A549 (cell line): ENCODE data around the gene KSR2. TPM values are rescaled to one million over a fixed set of nuclear protein-coding genes. Genes with fewer than 3 reads are reported as not detected.
A peak's percentile ranks its signal among the peaks of the same experiment; 100 is the strongest.

Experiments
- ATAC-seq, 2 experiments: fragments of 200-7000 bp in 1 of 2; fragments of >200 bp in 1 of 2; cut with Nextera tagmentation in 1 of 2; cut with Tn5 transposase in 1 of 2; 3 replicates each; pipeline versions ENCODE4 v1.8.0 to v1.9.1; 2018 to 2020; ENCODE audit warnings: mild to moderate bottlenecking in 1 of 2, moderate library complexity in 1 of 2
- CTCF ChIA-PET: fragments of 300-600 bp; sonication (Branson Sonifier 250); formaldehyde crosslinking; extraction: SDS; loops from one replicate; lab custom pipeline; 2021; ENCODE audit warnings: antibody characterized with exemption, inconsistent platforms; lab: Yijun Ruan, JAX
- POLR2A ChIA-PET: fragments of 350-600 bp; formaldehyde crosslinking; extraction: SDS; loops from one replicate; lab custom pipeline; 2021; ENCODE audit warnings: antibody characterized with exemption, inconsistent platforms; lab: Yijun Ruan, JAX
- DNase-seq, 2 experiments: peaks; one replicate each; pipeline versions ENCODE4 v3.0.0 to v3.0.0-alpha.2; 2011 to 2016; ENCODE audit warnings: low read depth in 1 of 2, low spot score in 1 of 2
- FAIRE-seq: peaks from 2 replicates; lab custom pipeline; 2011; peaks lifted over from hg19 to GRCh38; lab: Jason Lieb, UNC
- H3K27ac ChIP-seq, 2 experiments: fragments of >200 bp; sonication (Bioruptor Twin); formaldehyde crosslinking; 3 replicates each; pipeline ENCODE4 v1.5.1; 2016 to 2017
- H3K4me1 ChIP-seq: fragments of >200 bp; sonication (Bioruptor Twin); formaldehyde crosslinking; 3 replicates; pipeline ENCODE4 v1.6.1; 2016
- H3K4me2 ChIP-seq: fragments of >200 bp; sonication (Bioruptor Twin); formaldehyde crosslinking; 3 replicates; pipeline ENCODE4 v1.6.1; 2016
- H3K4me3 ChIP-seq: fragments of >200 bp; sonication (Bioruptor Twin); formaldehyde crosslinking; 3 replicates; pipeline ENCODE4 v1.5.1; 2016
- H3K9me3 ChIP-seq: fragments of >200 bp; sonication (Bioruptor Twin); formaldehyde crosslinking; 3 replicates; pipeline ENCODE4 v1.6.1; 2016
- ATOH8 ChIP-seq: fragments of 250-450 bp; sonication (Bioruptor Pico); IDR thresholded peaks from 2 replicates; pipeline ENCODE4 v1.5.0; 2020; ENCODE audit warnings: low read depth, mild to moderate bottlenecking, moderate library complexity
- BHLHE40 ChIP-seq: IDR thresholded peaks from 2 replicates; pipeline ENCODE4 v1.6.1; 2012; ENCODE audit warnings: low read depth, low read length, inconsistent platforms
- CBX8 ChIP-seq: fragments of 200-600 bp; sonication (generic); IDR thresholded peaks from 2 replicates; pipeline ENCODE4 v1.6.1; 2016
- CEBPB ChIP-seq, 2 experiments: fragments of >200 bp in 1 of 2; sonication (Bioruptor Twin) in 1 of 2; formaldehyde crosslinking in 1 of 2; IDR thresholded peaks; 2 replicates each; pipeline ENCODE4 v1.6.1; 2012 to 2016
- CHD4 ChIP-seq: fragments of 200-600 bp; sonication (generic); IDR thresholded peaks from 2 replicates; pipeline ENCODE4 v1.6.1; 2016; ENCODE audit warnings: antibody characterized with exemption, mild to moderate bottlenecking, borderline replicate concordance
- EHF ChIP-seq: fragments of 250-450 bp; sonication (Bioruptor Pico); IDR thresholded peaks from 2 replicates; pipeline ENCODE4 v1.5.0; 2020; ENCODE audit warnings: mild to moderate bottlenecking
- EHMT2 ChIP-seq: fragments of 200-600 bp; sonication (generic); IDR thresholded peaks from 2 replicates; pipeline ENCODE4 v1.6.1; 2016; ENCODE audit warnings: antibody characterized with exemption, low read depth, mild to moderate bottlenecking, moderate library complexity
- EP300 ChIP-seq, 2 experiments: fragments of >200 bp; sonication (Bioruptor Twin); formaldehyde crosslinking; IDR thresholded peaks; 2 replicates in 1 of 2; 3 replicates in 1 of 2; pipeline ENCODE4 v1.6.1; 2016 to 2017
- FOSL2 ChIP-seq, 2 experiments: fragments of 450-650 bp in 1 of 2; fragments of >200 bp in 1 of 2; sonication (Bioruptor Twin) in 1 of 2; formaldehyde crosslinking; IDR thresholded peaks; 2 replicates each; pipeline versions ENCODE4 v1.5.0 to v1.6.1; 2016 to 2020; ENCODE audit warnings: mild to moderate bottlenecking in 1 of 2, moderate library complexity in 1 of 2
- HMGXB4 ChIP-seq: fragments of 250-450 bp; sonication (Bioruptor Pico); IDR thresholded peaks from 2 replicates; pipeline ENCODE4 v1.5.0; 2021; ENCODE audit warnings: mild to moderate bottlenecking, moderate library complexity, borderline replicate concordance
- HOXA7 ChIP-seq: fragments of 250-450 bp; sonication (Bioruptor Pico); IDR thresholded peaks from 2 replicates; pipeline ENCODE4 v1.5.0; 2020; ENCODE audit warnings: mild to moderate bottlenecking, moderate library complexity
- HOXB13 ChIP-seq: fragments of 250-450 bp; sonication (Bioruptor Pico); IDR thresholded peaks from 2 replicates; pipeline ENCODE4 v1.5.0; 2020; ENCODE audit warnings: low read depth, mild to moderate bottlenecking, moderate library complexity
- HOXB5 ChIP-seq: fragments of 250-450 bp; sonication (Bioruptor Pico); IDR thresholded peaks from 2 replicates; pipeline ENCODE4 v1.5.0; 2020; ENCODE audit warnings: mild to moderate bottlenecking, moderate library complexity
- JUN ChIP-seq, 2 experiments: fragments of >200 bp; sonication (Bioruptor Twin); formaldehyde crosslinking; IDR thresholded peaks; 2 replicates in 1 of 2; 3 replicates in 1 of 2; pipeline ENCODE4 v1.6.1; 2016 to 2017
- KDM5A ChIP-seq: fragments of 200-600 bp; sonication (generic); IDR thresholded peaks from 2 replicates; pipeline ENCODE4 v1.6.1; 2016; ENCODE audit warnings: antibody characterized with exemption, mild to moderate bottlenecking
- MAFK ChIP-seq: fragments of 450-650 bp; IDR thresholded peaks from 2 replicates; pipeline ENCODE4 v1.6.1; 2014; ENCODE audit not compliant: partially characterized antibody
- MAZ ChIP-seq: fragments of 150-350 bp; IDR thresholded peaks from 2 replicates; pipeline ENCODE4 v1.6.1; 2014; ENCODE audit warnings: antibody characterized with exemption, low read depth, low read length, borderline replicate concordance
- NR3C1 ChIP-seq: fragments of >200 bp; sonication (Bioruptor Twin); formaldehyde crosslinking; IDR thresholded peaks from 3 replicates; pipeline ENCODE4 v1.6.1; 2017
- PBX3 ChIP-seq: IDR thresholded peaks from 2 replicates; pipeline ENCODE4 v1.6.1; 2012
- PHF8 ChIP-seq: fragments of 200-600 bp; sonication (generic); IDR thresholded peaks from 2 replicates; pipeline ENCODE4 v1.6.1; 2016; ENCODE audit warnings: low read depth, mild to moderate bottlenecking, antibody characterized with exemption, moderate library complexity, borderline replicate concordance
- RCOR1 ChIP-seq: fragments of 150-350 bp; IDR thresholded peaks from 2 replicates; pipeline ENCODE4 v1.6.1; 2014; ENCODE audit warnings: antibody characterized with exemption, low read length, low read depth
- REST ChIP-seq: fragments of 200-600 bp; sonication (generic); IDR thresholded peaks from 2 replicates; pipeline ENCODE4 v1.6.1; 2016; ENCODE audit warnings: antibody characterized with exemption, mild to moderate bottlenecking, moderate library complexity
- SMC3 ChIP-seq: fragments of >200 bp; sonication (Bioruptor Twin); formaldehyde crosslinking; IDR thresholded peaks from 3 replicates; pipeline ENCODE4 v1.6.1; 2018; ENCODE audit warnings: inconsistent platforms
- TP53 ChIP-seq: fragments of 250-450 bp; sonication (Bioruptor Pico); IDR thresholded peaks from 2 replicates; pipeline ENCODE4 v1.5.0; 2021; ENCODE audit warnings: mild to moderate bottlenecking, moderate library complexity
- USF2 ChIP-seq: fragments of 450-650 bp; IDR thresholded peaks from 2 replicates; pipeline ENCODE4 v1.6.1; 2014; ENCODE audit warnings: antibody characterized with exemption
- WGBS: methylation state at CpG from one replicate; pipeline ENCODE4 v1.1.6; 2017; ENCODE audit errors: missing lambda C conversion rate; 5-methylcytosine and 5-hydroxymethylcytosine counted together
- polyA plus RNA-seq, 4 experiments: library from polyadenylated mRNA; depleted of rRNA in 3 of 4; stranded (reverse); fragments of >200 nt; fragmentation: RNase III in 1 of 4; extraction: RNeasy Plus Mini Kit Qiagen cat#74134 plus additional on column Dnase treatment in 1 of 4; gene quantifications; 2 replicates in 3 of 4; 3 replicates in 1 of 4; pipeline ENCODE4 v1.2.3, GENCODE V29; 2011 to 2017

Gene KSR2
- polyA plus RNA-seq, 2 of the 4 experiments (the other 2 are of a cell fraction), result 0.37 to 1.2 TPM

GRCh38 chr12:117643971-117644370, 324.8 kb downstream of the KSR2 start:
- DNase-seq, result no peak
- no peaks in the 10 kb centered on the region for H3K9me3 ChIP-seq
- FAIRE-seq, result no peak
- no peak for TF ChIP-seq JUN (IDR thresholded peaks at IDR 0.05)
- no peak for TF ChIP-seq CHD4
- no peak for TF ChIP-seq FOSL2 (IDR thresholded peaks at IDR 0.05)
- no peak for TF ChIP-seq FOSL2 (CRISPR knock-in tag; IDR thresholded peaks at IDR 0.05)
- TF ChIP-seq CBX8, result no peak
- no peak for TF ChIP-seq USF2
- no peak for TF ChIP-seq MAZ
- no peak for TF ChIP-seq BHLHE40
- TF ChIP-seq EP300 (IDR thresholded peaks at IDR 0.05), result no peak
- no peak for TF ChIP-seq HOXB5
- TF ChIP-seq KDM5A, result no peak
- no peak for TF ChIP-seq SMC3
- TF ChIP-seq PHF8, result no peak
- TF ChIP-seq RCOR1, result no peak
- no peak for TF ChIP-seq HOXB13 (CRISPR knock-in tag)
- no peak for TF ChIP-seq EHF (CRISPR knock-in tag)
- no peak for TF ChIP-seq MAFK
- no peak for TF ChIP-seq ATOH8
- no peak for TF ChIP-seq TP53 (CRISPR knock-in tag)
- no peak for TF ChIP-seq HMGXB4 (CRISPR knock-in tag)
- no peak overlapping the region for H3K4me2 ChIP-seq
- ChIA-PET CTCF (no interaction called here), POLR2A (no interaction called here)
- no peaks in the 10 kb centered on the region for H3K4me1 ChIP-seq
- no peak overlapping the region for H3K4me3 ChIP-seq
- ATAC-seq, result no peak
- 45% methylated on average over 4 of the region's 4 CpGs for whole genome bisulfite sequencing
- H3K27ac ChIP-seq, result no peak overlapping the region

GRCh38 chr12:117641885-117642284, 326.9 kb downstream of the KSR2 start:
- no peaks in the 10 kb centered on the region for H3K4me1 ChIP-seq
- FAIRE-seq, result no peak
- no peak overlapping the region for H3K4me3 ChIP-seq
- H3K4me2 ChIP-seq, result no peak overlapping the region
- 6% methylated on average over 7 of the region's 7 CpGs for WGBS
- CTCF ChIA-PET, result interaction anchor here (1.3 to 2.6 kb wide), 2 partner anchors 11 to 273 kb away, joined by 3 to 7 read pairs; no protein-coding TSS in a partner anchor
- TF ChIP-seq PBX3 (no peak), CEBPB (IDR thresholded peaks at IDR 0.05) (no peak), HOXA7 (no peak), REST (no peak), EHMT2 (no peak), NR3C1 (no peak)
- TF ChIP-seq, all 56 proteins: peak for 0
- POLR2A ChIA-PET, result no interaction called here
- H3K9me3 ChIP-seq, result peaks cover 6% of the 10 kb centered on the region; the same call in 2 of the 3 replicates
- H3K27ac ChIP-seq, result no peak overlapping the region
- ATAC-seq (peak in 1 of 2 experiments; percentile 10; a peak in 1 of 6 replicates), DNase-seq (no peak)
